ENCODE measurements around the gene CUEDC2.

CUEDC2 gene

DNA sequence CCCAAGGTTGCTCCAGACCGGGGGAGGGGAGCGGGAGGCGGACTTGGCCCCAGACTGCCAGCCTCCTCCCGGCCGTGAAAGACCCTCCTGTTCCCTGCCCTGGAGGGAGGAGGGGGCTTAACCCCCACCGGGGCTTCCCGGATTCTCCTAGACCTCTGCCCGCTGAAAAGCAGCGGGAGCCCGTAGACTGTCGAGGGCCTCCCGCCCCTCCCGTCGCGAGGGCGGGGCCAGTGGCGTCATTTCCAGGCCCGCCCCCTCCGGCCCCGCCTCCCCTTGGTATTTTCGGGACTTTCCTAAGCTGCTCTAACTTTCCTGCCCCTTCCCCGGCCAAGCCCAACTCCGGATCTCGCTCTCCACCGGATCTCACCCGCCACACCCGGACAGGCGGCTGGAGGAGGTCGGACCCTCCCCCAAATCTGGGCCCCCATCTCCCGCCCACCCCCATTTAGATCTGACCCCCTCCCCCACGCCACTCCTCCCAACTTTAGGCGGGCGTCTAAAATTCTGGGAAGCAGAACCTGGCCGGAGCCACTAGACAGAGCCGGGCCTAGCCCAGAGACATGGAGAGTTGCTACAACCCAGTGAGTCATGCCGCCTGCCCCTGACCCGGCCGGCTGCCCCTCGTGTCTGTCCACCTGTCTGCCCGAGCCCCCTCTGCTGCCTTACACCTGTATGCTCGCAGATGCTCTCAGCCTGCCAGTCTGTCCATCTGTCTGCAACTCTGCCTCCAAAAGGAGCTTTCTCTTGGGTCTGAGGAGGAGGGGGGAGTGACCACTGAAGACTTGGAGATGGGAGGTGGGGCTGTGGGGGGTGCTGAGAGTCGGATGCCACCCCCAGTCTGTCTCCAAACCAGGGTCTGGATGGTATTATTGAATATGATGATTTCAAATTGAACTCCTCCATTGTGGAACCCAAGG, 36.7 kb downstream of the CUEDC2 start, which contains the start of gene NFKB2:
Gene NFKB2 (plus strand): TSS at position 306 of the 917 bp plus-strand sequence. CDS start 255 bp downstream, at position 561.
- DNase-seq: peak; percentile 58

DNA sequence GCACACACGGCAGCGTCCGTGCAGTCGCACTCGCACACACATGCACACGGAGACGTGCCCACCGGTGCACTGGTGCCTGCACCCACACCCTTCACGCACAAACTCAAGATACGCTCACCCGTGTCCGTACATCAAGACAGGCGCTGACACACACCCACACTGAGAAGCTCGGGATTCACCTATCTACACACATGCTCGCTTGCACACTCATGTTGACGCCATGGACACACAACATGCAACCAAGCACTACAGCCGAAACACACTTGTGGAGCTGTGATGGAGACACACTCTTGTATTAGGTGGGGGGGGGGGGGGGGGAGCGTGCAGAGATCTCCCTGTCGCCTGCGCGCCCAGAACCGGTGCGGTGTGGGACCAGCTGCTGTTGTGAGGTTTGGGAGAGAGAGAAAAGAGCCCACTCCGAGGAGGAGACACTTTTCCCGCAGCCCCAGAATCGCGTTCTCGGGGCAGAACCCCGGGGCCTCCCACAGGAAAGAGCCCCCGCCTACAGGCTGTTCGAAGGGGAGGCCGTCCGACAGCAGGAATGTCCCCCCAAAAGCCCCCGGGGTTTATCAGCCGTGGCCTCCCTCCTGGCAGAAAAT, 37.5 kb downstream of the CUEDC2 start:
- DNase-seq: no peak

DNA sequence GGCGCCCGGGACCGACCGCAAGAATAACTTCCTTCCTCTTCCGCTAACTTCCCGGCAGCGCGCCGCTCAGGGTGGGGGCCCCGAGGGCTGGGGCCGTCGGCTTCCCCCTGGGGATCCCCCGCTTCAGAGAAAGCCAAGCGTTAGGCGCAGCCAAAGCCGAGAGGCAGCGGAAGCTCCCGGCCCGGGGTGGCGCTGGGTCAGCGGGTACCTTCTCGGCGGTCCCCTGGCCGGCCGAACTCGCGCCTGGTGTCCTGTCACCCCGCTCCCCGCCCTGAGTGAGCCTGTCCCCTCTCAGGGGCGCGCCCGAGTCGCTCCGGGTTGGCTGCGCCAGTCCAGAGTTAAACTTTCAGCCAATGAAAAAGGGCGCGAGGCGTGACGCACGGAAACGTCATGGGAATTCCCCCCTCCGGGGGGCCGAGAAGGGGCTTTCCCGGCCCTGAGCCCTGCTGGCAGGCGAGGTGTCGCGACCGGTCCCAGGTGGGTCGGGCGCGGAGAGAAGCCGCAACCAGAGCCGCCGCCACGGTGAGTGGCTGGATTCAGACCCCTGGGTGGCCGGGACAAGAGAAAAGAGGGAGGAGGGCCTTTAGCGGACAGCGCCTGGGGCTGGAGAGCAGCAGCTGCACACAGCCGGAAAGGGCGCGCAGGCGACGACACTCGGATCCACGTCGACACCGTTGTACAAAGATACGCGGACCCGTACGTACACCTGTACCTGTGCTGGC, 38.1 kb downstream of the CUEDC2 start:
- DNase-seq: peak; percentile 74

DNA sequence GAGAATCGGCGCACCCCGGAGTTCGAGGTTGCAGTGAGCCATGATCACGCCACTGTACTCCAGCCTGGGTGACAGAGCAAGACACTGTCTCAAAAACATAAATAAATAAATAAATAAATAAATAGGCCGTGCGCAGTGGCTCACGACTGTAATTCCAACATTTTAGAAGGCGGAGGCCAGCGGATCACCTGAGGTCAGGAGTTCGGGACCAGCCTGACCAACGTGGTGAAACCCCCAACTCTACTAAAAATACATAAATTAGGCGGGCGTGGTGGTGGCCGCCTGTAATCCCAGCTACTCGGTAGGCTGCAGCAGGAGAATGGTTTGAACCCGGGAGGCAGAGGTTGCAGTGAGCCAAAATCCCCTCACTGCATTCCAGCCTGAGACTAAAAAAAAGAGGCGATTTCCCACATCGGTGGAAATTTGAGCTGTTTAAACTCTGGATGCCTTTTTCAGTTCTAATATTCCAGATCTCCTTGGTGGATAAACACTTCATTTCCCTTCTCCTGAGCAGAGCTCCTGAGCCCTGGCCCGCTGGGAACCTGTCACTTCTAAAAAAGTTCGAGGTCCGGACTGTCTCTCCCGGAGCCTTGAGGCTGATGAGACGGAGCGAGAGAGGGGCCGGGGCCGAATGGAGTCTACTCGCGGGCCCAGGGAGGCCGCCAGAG, 38.8 kb downstream of the CUEDC2 start:
- no peak for DNase-seq

DNA sequence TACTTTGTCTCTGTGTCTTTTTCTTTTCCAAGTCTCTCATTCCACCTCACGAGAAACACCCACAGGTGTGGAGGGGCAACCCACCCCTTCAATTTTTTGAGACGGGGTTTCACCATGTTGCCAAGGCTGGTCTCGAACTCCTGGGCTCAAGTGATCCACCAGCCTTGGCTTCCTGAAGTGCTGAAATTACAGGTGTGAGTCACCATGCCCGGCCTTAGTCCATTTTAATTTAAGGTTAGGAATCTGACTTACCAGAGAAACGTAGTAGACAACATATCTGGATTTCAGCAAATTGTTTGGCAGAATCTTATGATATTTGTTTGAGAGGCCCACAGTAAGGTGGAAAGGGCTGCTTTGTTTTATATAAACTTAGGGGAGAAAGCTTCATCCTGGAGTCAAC, 40.1 kb downstream of the CUEDC2 start:
- no peak for DNase-seq

DNA sequence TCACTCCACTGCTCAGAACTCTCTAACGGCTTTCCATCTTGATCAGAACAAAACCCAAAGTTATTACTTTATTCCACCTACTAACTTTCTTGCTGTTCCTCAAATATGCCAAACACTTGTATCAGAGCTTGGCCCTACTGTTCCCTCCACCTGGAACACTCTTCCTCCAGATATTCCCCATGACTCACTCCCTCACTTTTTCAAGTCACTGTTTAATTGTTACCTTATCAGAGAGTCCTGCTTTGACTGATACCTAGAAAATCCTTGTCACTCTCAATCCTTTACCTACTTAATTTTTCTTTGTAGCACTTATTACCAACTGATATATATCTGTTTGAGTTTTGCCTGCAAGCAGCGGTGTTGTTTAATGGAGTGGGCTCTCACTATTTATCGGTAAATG, 42.5 kb downstream of the CUEDC2 start:
- DNase-seq: no peak

DNA sequence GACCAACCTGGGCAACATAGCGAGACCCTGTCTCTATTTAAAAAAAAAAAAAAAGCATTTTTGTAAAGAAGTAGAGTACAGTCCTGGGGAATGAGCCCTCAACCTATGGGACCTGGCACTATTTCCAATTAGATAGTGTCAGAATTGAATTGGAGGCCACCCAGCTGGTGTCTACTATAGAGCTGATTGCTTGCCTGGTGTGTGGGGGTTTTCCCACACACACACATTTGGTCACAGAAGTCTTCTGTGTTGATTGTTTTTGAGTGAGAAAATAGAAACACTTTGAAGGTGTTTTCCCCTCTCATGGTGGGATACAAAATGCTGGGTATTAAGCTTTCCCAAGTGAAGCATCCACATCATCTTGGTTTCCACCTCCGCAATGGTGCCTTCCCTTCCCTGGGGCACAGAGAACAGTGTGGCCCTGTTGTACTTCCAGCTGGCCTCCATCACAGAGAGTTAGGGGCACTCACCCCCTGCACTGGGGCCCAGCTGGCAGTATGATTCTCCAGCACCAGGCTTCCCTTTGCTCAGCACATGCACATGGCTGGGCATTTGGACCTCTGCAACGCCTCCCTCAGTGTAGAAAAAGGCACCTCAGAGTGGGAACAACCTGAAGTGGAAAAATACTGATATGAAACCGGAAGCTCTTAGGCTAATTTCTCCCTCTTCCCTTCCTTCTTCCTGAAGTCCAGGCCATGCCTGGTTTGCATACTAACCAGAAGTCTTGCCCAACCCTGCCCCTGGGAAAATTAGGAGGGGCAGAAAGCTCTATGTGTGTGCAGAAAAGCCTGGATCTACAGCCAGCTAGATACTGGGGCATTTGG, 47.6 kb downstream of the CUEDC2 start:
- DNase-seq: no peak

DNA sequence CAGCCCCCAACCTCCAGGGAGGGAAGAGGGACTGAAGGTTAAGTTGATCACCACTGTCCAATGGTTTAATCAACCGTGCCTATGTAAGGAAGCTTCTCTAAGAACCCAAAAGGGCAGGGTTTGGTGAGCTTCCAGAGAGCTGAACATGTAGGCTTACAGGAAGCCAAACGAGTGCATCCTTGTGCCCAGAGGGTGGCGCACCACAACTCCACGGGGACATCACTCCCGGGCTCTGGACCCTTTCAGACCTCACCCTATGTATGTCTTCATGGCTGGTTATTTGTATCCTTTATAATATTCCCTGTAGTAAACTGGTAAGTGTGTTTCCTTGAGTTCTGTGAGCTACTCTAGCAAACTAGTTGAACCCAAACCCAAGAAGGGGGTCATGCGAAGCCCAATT, 48.3 kb downstream of the CUEDC2 start:
- DNase-seq: no peak

DNA sequence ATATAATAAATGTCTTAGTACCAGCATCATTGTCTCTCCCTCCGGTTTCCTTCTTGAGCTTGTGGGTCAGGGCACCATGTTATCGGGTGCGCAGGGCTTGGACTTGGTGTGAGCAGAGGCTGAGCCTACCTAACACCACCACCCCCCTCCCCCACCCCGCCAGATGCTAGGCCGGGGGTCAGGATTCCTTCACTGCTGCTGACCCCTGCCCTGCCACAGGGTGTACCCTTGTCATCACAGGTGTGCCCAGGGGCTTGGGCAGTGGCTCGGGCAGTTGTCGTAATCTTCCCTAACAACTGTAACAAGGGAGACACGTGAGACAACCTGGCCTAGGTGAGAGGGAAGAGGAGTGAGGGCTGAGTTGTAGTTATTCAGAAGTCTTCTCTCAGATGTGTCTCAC, 49.5 kb downstream of the CUEDC2 start:
- no peak for DNase-seq

DNA sequence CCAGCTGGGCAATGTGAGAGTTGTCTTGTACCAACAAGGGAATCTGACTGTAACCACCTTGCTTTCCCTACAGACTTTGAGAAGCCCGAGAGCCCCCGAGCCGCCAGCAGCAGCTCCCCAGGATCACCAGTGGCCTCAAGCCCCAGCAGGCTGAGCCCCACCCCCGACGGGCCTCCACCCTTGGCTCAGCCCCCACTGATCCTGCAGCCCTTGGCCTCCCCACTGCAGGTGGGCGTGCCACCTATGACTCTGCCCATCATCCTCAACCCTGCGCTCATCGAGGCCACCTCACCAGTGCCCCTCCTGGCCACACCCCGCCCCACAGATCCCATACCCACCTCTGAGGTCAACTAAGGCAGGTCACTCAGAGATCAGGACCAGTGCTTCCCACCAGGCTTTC, 50.4 kb downstream of the CUEDC2 start:
- DNase-seq: no peak

DNA sequence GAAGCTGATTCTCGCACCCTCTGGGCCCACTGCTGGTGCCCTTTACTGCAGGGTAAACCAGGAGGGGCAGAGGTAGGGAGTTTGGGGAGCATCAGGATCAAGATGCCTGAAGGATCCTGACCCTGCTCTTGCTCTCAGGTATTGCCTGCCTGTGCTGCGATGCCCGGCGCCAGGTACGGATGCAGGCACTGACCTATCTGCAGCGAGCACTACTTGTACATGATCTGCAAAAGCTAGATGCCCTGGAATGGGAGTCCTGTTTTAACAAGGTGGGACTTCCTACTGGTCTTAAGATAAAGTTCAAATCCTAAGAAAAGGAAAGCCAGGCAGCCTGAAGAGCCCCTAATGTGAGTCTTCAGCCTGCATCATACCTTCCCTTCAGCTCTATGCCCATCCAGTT, 53.0 kb downstream of the CUEDC2 start:
- DNase-seq: no peak

DNA sequence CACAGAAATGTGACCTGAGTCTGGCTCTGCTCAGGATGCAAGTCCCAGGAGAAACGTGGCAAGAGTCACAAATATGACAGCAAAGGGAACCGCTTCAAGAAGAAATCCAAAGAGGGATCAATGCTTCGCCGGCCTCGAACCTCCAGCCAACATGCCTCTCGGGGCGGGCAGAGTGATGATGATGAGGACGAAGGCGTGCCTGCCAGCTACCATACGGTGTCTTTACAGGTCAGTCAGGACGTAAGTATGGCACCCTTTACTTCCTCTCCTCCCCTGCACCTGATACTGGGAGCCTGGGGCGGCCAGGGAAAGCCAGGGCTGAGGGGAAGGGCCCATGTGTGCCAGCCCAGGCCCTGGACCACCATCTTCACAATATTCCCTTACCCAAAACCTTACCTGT, 55.5 kb downstream of the CUEDC2 start:
- DNase-seq: no peak

DNA sequence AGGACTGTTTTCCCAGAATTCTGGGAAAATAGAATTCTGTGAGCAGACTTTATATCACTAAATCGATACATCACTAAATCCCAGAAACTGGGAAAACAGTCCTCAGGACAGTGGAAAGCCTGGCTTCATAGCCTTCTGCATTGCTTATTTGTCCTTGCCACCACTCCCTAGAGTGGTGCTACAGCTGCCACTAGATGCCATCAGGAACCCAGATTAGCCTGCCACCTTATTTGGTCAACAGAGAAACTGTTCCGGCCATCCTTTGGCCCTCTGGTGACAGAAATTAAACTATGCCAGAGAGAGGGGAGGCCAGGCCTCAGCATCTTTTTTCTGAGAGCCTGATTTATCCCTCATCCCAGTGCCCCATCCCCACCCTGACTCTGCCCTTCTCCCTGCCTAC, 56.5 kb downstream of the CUEDC2 start:
- no peak for DNase-seq

DNA sequence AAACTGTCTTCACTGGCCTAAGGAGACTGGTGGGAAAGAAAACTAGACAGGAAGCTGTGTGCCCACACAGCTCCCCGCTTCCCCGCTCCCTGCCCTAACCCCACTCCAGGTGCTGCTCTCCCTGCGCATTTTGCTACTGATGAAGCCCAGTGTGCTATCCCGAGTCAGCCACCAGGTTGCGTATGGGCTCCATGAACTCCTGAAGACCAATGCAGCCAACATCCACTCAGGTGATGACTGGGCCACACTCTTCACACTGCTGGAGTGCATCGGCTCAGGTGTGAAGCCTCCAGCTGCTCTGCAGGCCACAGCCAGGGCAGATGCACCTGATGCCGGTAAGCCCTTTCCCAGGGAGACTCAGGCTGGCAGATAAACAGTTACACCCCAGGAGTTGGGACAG, 57.1 kb downstream of the CUEDC2 start:
- no peak for DNase-seq
